HEK293 (cell line): ENCODE results near the gene AGRN.

Source experiments
- BCL11B ChIP-seq: fragments of 450-650 bp; formaldehyde crosslinking; IDR thresholded peaks from 2 replicates; pipeline ENCODE4 v1.5.1; 2016; ENCODE audit warnings: low read depth, missing biosample characterization, missing genetic modification characterization
- GLI2 ChIP-seq: fragments of 450-650 bp; formaldehyde crosslinking; IDR thresholded peaks from 2 replicates; pipeline ENCODE4; 2017; ENCODE audit warnings: missing biosample characterization, missing genetic modification characterization, low read depth, borderline replicate concordance
- KLF1 ChIP-seq: fragments of 450-650 bp; formaldehyde crosslinking; IDR thresholded peaks from 2 replicates; pipeline ENCODE4 v1.5.1; 2016; ENCODE audit warnings: missing biosample characterization, missing genetic modification characterization
- OSR2 ChIP-seq: fragments of 450-650 bp; formaldehyde crosslinking; IDR thresholded peaks from 2 replicates; pipeline ENCODE4 v1.5.1; 2016; ENCODE audit warnings: missing biosample characterization, missing genetic modification characterization
- OVOL3 ChIP-seq: fragments of 450-650 bp; formaldehyde crosslinking; IDR thresholded peaks from 2 replicates; pipeline ENCODE4 v1.5.1; 2016; ENCODE audit warnings: missing biosample characterization, missing genetic modification characterization
- SCRT2 ChIP-seq: fragments of 450-650 bp; formaldehyde crosslinking; IDR thresholded peaks from 2 replicates; pipeline ENCODE4 v1.5.1; 2016; ENCODE audit warnings: missing biosample characterization, missing genetic modification characterization
- SETDB1 ChIP-seq: IDR thresholded peaks from one replicate; pipeline ENCODE4 v1.6.1; 2017; ENCODE audit warnings: mild to moderate bottlenecking, low read length, moderate library complexity, mixed read lengths; ENCODE audit not compliant: insufficient read length
- SP2 ChIP-seq: fragments of 450-650 bp; formaldehyde crosslinking; IDR thresholded peaks from 2 replicates; pipeline ENCODE4 v1.5.1; 2016; ENCODE audit warnings: missing biosample characterization, missing genetic modification characterization
- WT1 ChIP-seq: fragments of 450-650 bp; formaldehyde crosslinking; IDR thresholded peaks from 2 replicates; pipeline ENCODE4 v1.5.1; 2016; ENCODE audit warnings: missing biosample characterization, missing genetic modification characterization
- ZBTB11 ChIP-seq: fragments of 450-650 bp; formaldehyde crosslinking; conservative IDR thresholded peaks from 2 replicates; pipeline ENCODE4 v1.5.1; 2016; ENCODE audit warnings: low read depth, missing biosample characterization, missing genetic modification characterization
- ZBTB20 ChIP-seq: fragments of 450-650 bp; formaldehyde crosslinking; IDR thresholded peaks from 2 replicates; pipeline ENCODE4 v1.5.1; 2016; ENCODE audit warnings: missing biosample characterization, missing genetic modification characterization
- ZBTB48 ChIP-seq: fragments of 450-650 bp; formaldehyde crosslinking; IDR thresholded peaks from 2 replicates; pipeline ENCODE4 v1.5.1; 2016; ENCODE audit warnings: missing biosample characterization, missing genetic modification characterization
- ZFP37 ChIP-seq: fragments of 450-650 bp; formaldehyde crosslinking; IDR thresholded peaks from 2 replicates; pipeline ENCODE4 v1.5.1; 2016; ENCODE audit warnings: missing biosample characterization, missing genetic modification characterization
- ZNF138 ChIP-seq: fragments of 450-650 bp; formaldehyde crosslinking; IDR thresholded peaks from 2 replicates; pipeline ENCODE4 v1.5.1; 2016; ENCODE audit warnings: missing biosample characterization, missing genetic modification characterization, borderline replicate concordance
- ZNF146 ChIP-seq: fragments of 450-650 bp; formaldehyde crosslinking; IDR thresholded peaks from 2 replicates; pipeline ENCODE4 v1.5.1; 2016; ENCODE audit warnings: missing biosample characterization, missing genetic modification characterization
- ZNF155 ChIP-seq: fragments of 450-650 bp; formaldehyde crosslinking; IDR thresholded peaks from 2 replicates; pipeline ENCODE4 v1.5.1; 2016; ENCODE audit warnings: missing biosample characterization, missing genetic modification characterization
- ZNF175 ChIP-seq: fragments of 450-650 bp; formaldehyde crosslinking; IDR thresholded peaks from 2 replicates; pipeline ENCODE4 v1.5.1; 2016; ENCODE audit warnings: missing biosample characterization, missing genetic modification characterization
- ZNF223 ChIP-seq: fragments of 450-650 bp; formaldehyde crosslinking; IDR thresholded peaks from 2 replicates; pipeline ENCODE4 v1.5.1; 2016; ENCODE audit warnings: missing biosample characterization, missing genetic modification characterization
- ZNF23 ChIP-seq: fragments of 450-650 bp; formaldehyde crosslinking; IDR thresholded peaks from 2 replicates; pipeline ENCODE4 v1.5.1; 2016; ENCODE audit warnings: missing biosample characterization, missing genetic modification characterization, borderline replicate concordance
- ZNF473 ChIP-seq: fragments of 450-650 bp; formaldehyde crosslinking; IDR thresholded peaks from 2 replicates; pipeline ENCODE4 v1.5.1; 2017; ENCODE audit warnings: missing biosample characterization, missing genetic modification characterization
- ZNF510 ChIP-seq: fragments of 450-650 bp; formaldehyde crosslinking; IDR thresholded peaks from 2 replicates; pipeline ENCODE4 v1.5.1; 2018; ENCODE audit warnings: mild to moderate bottlenecking, missing genetic modification characterization, missing biosample characterization; ENCODE audit not compliant: insufficient replicate concordance
- ZNF521 ChIP-seq: fragments of 450-650 bp; formaldehyde crosslinking; IDR thresholded peaks from 2 replicates; pipeline ENCODE4 v1.5.1; 2017; ENCODE audit warnings: missing biosample characterization, mild to moderate bottlenecking, missing genetic modification characterization
- ZNF549 ChIP-seq: fragments of 450-650 bp; IDR thresholded peaks from 2 replicates; pipeline ENCODE4 v1.5.1; 2018; ENCODE audit warnings: missing biosample characterization, missing genetic modification characterization, mild to moderate bottlenecking, inconsistent platforms, moderate library complexity
- ZNF560 ChIP-seq: fragments of 450-650 bp; formaldehyde crosslinking; IDR thresholded peaks from 2 replicates; pipeline ENCODE4 v1.5.1; 2017; ENCODE audit warnings: missing biosample characterization, missing genetic modification characterization, borderline replicate concordance
- ZNF701 ChIP-seq: fragments of 450-650 bp; formaldehyde crosslinking; IDR thresholded peaks from 2 replicates; pipeline ENCODE4 v1.5.1; 2016; ENCODE audit warnings: missing biosample characterization, missing genetic modification characterization
- ZNF777 ChIP-seq: fragments of 450-650 bp; formaldehyde crosslinking; IDR thresholded peaks from 2 replicates; pipeline ENCODE4 v1.5.1; 2017; ENCODE audit warnings: missing biosample characterization, missing genetic modification characterization, borderline replicate concordance
- ZNF785 ChIP-seq: fragments of 450-650 bp; formaldehyde crosslinking; IDR thresholded peaks from 2 replicates; pipeline ENCODE4 v1.5.1; 2016; ENCODE audit warnings: missing biosample characterization, missing genetic modification characterization
- ZNF792 ChIP-seq: fragments of 450-650 bp; formaldehyde crosslinking; IDR thresholded peaks from 2 replicates; pipeline ENCODE4 v1.5.1; 2016; ENCODE audit warnings: missing biosample characterization, missing genetic modification characterization
- ZNF830 ChIP-seq: fragments of 450-650 bp; IDR thresholded peaks from 2 replicates; pipeline ENCODE4 v1.5.0; 2018; ENCODE audit warnings: missing biosample characterization, missing genetic modification characterization, low read depth, mild to moderate bottlenecking, moderate library complexity
- ZSCAN16 ChIP-seq: fragments of 450-650 bp; formaldehyde crosslinking; IDR thresholded peaks from 2 replicates; pipeline ENCODE4 v1.5.1; 2016; ENCODE audit warnings: missing biosample characterization, missing genetic modification characterization
- TF ChIP-seq, protein P1 (sequence below): fragments of 450-650 bp; formaldehyde crosslinking; IDR thresholded peaks from 2 replicates; pipeline ENCODE4 v1.5.1; 2017; ENCODE audit warnings: missing biosample characterization, missing genetic modification characterization
- TF ChIP-seq, protein P2 (sequence below): fragments of 450-650 bp; formaldehyde crosslinking; IDR thresholded peaks from 2 replicates; pipeline ENCODE4 v1.5.1; 2017; ENCODE audit warnings: missing biosample characterization, missing genetic modification characterization
- TF ChIP-seq, protein P3 (sequence below): fragments of 450-650 bp; formaldehyde crosslinking; IDR thresholded peaks from 2 replicates; pipeline ENCODE4 v1.5.1; 2016; ENCODE audit warnings: missing biosample characterization, missing genetic modification characterization, borderline replicate concordance

AGRN gene

GRCh38 chr1:1058921-1059493, 39.1 kb downstream of the AGRN start (continued):
- peak; percentile 26; the same call in 1 of the 2 replicates for TF ChIP-seq ZBTB11 (tag by site-specific recombination)
- no peak for TF ChIP-seq ZNF155 (tag by site-specific recombination)
- no peak for TF ChIP-seq ZSCAN16 (tag by site-specific recombination)
- TF ChIP-seq ZNF785 (tag by site-specific recombination), result no peak
- no peak for TF ChIP-seq BCL11B (tag by site-specific recombination)
- TF ChIP-seq ZFP37 (tag by site-specific recombination), result no peak
- no peak for TF ChIP-seq ZBTB20 (tag by site-specific recombination)
- no peak for TF ChIP-seq ZNF138 (tag by site-specific recombination)
- no peak for TF ChIP-seq ZNF510 (tag by site-specific recombination)
- TF ChIP-seq, protein P1, sequence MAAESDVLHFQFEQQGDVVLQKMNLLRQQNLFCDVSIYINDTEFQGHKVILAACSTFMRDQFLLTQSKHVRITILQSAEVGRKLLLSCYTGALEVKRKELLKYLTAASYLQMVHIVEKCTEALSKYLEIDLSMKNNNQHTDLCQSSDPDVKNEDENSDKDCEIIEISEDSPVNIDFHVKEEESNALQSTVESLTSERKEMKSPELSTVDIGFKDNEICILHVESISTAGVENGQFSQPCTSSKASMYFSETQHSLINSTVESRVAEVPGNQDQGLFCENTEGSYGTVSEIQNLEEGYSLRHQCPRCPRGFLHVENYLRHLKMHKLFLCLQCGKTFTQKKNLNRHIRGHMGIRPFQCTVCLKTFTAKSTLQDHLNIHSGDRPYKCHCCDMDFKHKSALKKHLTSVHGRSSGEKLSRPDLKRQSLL (tag by site-specific recombination), result no peak
- TF ChIP-seq ZNF830, result no peak
- no peak for TF ChIP-seq WT1 (tag by site-specific recombination)
- no peak for TF ChIP-seq ZNF23 (tag by site-specific recombination)
- TF ChIP-seq ZNF701 (tag by site-specific recombination), result no peak
- TF ChIP-seq ZNF777 (tag by site-specific recombination), result 0 out of 2 replicates have a peak, but pooled peaks have one; percentile 38
- no peak for TF ChIP-seq ZNF560 (tag by site-specific recombination)
- no peak for TF ChIP-seq SETDB1
- TF ChIP-seq SP2 (tag by site-specific recombination), result peak; percentile 53
- no peak for TF ChIP-seq SCRT2 (tag by site-specific recombination)
- TF ChIP-seq ZNF473 (tag by site-specific recombination), result no peak
- no peak for TF ChIP-seq ZNF175 (tag by site-specific recombination)
- 0 out of 2 replicates have a peak, but pooled peaks have one; percentile 41 for TF ChIP-seq ZBTB48 (tag by site-specific recombination)
- TF ChIP-seq KLF1 (tag by site-specific recombination), result no peak
- TF ChIP-seq ZNF792 (tag by site-specific recombination), result no peak
- TF ChIP-seq GLI2, result no peak
- TF ChIP-seq ZNF146 (tag by site-specific recombination), result no peak
- TF ChIP-seq ZNF521 (tag by site-specific recombination), result no peak
- TF ChIP-seq, protein P2, sequence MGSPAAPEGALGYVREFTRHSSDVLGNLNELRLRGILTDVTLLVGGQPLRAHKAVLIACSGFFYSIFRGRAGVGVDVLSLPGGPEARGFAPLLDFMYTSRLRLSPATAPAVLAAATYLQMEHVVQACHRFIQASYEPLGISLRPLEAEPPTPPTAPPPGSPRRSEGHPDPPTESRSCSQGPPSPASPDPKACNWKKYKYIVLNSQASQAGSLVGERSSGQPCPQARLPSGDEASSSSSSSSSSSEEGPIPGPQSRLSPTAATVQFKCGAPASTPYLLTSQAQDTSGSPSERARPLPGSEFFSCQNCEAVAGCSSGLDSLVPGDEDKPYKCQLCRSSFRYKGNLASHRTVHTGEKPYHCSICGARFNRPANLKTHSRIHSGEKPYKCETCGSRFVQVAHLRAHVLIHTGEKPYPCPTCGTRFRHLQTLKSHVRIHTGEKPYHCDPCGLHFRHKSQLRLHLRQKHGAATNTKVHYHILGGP (tag by site-specific recombination), result no peak
- no peak for TF ChIP-seq ZNF549 (tag by site-specific recombination)
- no peak for TF ChIP-seq OSR2 (tag by site-specific recombination)
- TF ChIP-seq ZNF223 (tag by site-specific recombination), result no peak
- TF ChIP-seq, protein P3, sequence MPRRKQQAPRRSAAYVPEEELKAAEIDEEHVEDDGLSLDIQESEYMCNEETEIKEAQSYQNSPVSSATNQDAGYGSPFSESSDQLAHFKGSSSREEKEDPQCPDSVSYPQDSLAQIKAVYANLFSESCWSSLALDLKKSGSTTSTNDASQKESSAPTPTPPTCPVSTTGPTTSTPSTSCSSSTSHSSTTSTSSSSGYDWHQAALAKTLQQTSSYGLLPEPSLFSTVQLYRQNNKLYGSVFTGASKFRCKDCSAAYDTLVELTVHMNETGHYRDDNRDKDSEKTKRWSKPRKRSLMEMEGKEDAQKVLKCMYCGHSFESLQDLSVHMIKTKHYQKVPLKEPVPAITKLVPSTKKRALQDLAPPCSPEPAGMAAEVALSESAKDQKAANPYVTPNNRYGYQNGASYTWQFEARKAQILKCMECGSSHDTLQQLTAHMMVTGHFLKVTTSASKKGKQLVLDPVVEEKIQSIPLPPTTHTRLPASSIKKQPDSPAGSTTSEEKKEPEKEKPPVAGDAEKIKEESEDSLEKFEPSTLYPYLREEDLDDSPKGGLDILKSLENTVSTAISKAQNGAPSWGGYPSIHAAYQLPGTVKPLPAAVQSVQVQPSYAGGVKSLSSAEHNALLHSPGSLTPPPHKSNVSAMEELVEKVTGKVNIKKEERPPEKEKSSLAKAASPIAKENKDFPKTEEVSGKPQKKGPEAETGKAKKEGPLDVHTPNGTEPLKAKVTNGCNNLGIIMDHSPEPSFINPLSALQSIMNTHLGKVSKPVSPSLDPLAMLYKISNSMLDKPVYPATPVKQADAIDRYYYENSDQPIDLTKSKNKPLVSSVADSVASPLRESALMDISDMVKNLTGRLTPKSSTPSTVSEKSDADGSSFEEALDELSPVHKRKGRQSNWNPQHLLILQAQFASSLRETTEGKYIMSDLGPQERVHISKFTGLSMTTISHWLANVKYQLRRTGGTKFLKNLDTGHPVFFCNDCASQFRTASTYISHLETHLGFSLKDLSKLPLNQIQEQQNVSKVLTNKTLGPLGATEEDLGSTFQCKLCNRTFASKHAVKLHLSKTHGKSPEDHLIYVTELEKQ, result no peak
- no peak for TF ChIP-seq OVOL3 (tag by site-specific recombination)
